GOT3 (cell line): Measurements from ENCODE around the gene CSF1.
"Not testable (repeated sequence)": the region's sequence is repeated elsewhere in the genome, so short reads cannot be mapped to it uniquely, and the experiment has no call there.

Source experiments
- DNase-seq: peaks from one replicate; lab custom pipeline; 2025; ENCODE audit warnings: mixed read lengths; lab: John Stamatoyannopoulos, UW

CSF1 gene

GRCh38 chr1:109902204-109902985, 8.3 kb upstream of the CSF1 start:
- DNase-seq: no peak

DNA sequence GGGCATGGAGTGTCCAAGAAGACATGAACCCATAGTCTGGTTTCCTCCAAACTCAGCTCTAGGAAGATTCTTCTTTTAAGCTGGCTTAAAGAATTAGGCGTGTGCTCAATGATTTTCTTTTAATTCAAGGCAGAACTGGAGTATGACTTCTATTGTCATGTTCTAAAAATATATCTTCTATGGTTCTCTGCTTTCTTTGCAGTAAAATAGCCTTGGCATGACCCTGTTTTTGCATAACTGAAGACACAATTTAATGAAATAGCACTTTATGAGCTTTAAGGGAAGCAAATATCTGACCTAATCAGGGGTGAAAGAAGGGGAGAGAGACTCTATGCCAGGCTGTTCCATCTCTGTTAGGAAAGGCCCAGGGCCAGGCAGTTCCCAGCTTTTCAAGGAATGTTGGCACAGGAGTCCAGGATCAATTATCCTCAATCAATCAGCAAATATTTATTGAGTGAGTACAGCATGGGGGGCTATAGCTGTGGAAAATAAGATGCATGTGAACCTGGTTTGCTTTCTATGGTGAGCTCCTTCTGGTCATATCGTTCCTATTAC, 7.2 kb upstream of the CSF1 start:
- DNase-seq: no peak

- no peak for DNase-seq
Observed at GRCh38 chr1:109904105-109904817, 6.4 kb upstream of the CSF1 start.

DNA sequence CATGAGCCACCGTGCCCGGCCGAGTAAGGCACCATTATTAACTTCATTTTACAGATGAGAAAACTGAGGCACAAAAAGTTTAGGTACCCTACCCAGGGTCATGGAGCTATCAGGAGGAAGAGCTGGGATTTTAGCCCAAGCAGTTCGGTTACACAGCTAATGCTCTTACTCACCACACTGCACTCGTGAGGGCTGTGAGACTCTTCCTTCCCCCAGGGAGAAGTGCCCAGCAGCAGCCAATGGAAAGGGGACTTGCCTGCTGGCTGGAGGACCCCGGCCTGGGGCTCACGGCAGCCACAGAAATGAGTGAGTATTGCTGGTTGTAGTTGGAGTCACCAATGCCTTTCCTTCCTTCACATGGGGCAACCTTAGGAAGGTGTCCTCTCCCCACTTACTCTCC, 5.2 kb upstream of the CSF1 start:
- DNase-seq: no peak

DNA sequence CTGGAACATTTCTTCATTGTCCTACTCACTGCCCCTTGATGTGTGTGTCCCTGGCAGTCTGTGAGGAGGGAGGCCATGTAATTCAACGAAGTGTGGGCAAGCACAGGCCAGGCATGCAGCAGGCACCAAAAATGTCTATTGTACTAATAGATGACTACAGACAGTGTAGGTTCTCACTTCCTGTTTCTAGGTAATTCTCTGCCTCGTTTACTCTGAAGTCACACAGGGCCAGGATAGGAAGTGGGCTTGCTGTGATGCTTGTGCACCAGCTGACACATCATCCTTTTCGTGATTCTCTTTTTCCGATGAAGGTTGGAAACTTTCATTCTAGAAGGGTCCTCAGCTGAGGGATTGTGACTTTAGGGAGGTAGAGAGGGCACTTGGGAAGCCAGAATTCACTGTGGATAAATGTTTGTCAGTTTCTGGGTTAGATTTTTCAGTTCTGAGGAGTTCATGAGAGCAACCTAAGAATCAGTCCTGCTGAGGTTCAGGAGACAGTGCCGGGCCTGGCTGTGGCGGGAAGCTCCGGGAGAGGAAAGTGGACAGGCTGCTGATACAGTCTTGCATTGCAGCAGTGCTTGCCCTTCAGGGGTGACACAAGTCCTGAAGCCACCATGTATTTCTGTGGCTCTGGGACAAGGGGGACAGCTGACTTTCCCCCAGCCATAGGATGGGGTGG, 4.3 kb upstream of the CSF1 start:
- DNase-seq: no peak

DNA sequence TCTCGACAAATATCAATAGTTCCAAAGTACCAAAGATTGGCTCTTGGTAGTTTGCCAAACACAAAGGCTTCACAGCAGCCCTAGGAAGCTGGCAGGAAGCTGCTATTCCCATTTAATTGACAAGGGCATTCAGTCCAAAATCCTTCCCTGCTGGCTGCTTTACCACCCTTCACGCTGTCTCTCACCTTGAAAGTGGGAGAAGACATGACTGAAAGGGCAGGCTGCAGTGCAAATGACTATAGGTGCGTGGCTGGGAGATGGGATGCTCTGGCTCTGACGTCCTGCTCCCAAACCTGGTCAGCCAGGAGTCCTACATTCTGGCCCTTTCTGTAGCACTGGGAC, 3.8 kb upstream of the CSF1 start:
- no peak for DNase-seq

DNA sequence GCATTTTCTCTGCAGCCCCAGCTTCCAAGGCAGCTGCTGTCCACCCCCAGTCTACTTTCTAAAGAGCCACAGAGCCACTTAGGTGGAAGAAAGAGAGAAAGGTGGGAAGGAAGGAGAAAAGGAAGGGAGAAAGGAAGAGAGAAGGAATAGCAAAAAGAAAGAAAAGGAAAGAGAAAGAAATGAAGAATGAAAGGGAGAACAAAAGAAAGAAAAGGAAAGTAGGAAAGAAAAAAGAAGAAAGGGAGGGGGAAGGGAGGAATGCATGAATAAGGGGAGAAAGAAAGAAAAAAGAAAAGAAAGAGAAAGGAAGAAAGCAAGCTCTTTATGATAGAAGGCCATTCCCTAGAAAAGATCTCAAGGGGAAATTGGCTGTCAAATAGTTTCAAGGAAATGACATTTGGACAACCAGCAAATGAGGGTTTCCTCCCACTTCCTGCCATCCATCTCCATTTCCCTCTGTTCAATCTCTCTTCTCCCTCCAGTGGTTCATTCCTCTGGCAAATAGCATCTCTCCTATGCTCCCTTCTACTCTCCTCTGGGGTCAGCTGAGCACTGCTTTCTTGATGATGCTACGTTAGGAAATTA, 3.4 kb upstream of the CSF1 start:
- DNase-seq: no peak

GRCh38 chr1:109908836-109909235, 1.8 kb upstream of the CSF1 start:
- no peak for DNase-seq

DNA sequence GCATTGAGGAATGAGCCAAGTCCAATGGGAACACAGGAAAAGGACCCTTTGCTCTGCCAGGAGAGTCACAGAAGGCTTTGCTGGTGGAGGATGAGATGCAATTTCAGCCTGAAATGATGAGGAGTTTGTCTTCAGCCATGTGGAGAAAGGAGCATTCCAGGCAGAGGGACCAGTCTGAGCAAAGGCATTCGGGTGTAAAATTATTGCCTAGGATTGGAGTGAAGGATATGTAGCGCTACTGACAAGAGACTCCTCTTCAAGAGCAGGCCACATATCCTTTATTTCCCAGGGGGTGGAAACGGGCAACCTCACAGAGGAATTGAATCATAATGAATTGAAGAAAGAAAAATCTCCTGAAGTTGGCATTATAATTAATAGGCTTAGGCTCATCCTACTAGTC, 1.1 kb upstream of the CSF1 start:
- no peak for DNase-seq

GRCh38 chr1:109910963-109911798, 532 bp downstream of the CSF1 start:
- no peak for DNase-seq

- DNase-seq: no peak
Observed at GRCh38 chr1:109912214-109912861, 1.7 kb downstream of the CSF1 start.

DNA sequence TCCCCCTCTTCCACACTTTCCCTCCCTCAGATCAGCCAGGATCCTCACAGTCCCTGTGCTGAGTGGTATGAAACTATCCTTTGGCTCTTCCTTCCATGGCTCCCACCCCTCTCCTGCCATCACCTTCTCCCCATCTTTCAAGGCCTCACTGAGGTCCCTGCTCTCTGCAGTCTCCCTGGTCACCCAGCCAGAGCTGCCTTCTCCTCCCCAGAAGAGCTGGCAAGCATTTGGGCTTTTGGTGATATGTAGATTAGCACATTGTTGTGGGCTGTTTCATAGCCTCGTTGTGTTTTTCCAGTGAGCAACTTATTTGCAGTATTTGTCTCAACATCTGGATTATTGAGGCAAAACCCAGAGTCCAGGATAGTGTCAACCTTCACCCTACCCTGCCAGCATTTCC, 2.2 kb downstream of the CSF1 start:
- DNase-seq: no peak

- no peak for DNase-seq
Observed at GRCh38 chr1:109913360-109913879, 2.8 kb downstream of the CSF1 start.

- no peak for DNase-seq
Observed at GRCh38 chr1:109914587-109915240, 4.1 kb downstream of the CSF1 start.

GRCh38 chr1:109917051-109917767, 6.6 kb downstream of the CSF1 start:
- DNase-seq: no peak

DNA sequence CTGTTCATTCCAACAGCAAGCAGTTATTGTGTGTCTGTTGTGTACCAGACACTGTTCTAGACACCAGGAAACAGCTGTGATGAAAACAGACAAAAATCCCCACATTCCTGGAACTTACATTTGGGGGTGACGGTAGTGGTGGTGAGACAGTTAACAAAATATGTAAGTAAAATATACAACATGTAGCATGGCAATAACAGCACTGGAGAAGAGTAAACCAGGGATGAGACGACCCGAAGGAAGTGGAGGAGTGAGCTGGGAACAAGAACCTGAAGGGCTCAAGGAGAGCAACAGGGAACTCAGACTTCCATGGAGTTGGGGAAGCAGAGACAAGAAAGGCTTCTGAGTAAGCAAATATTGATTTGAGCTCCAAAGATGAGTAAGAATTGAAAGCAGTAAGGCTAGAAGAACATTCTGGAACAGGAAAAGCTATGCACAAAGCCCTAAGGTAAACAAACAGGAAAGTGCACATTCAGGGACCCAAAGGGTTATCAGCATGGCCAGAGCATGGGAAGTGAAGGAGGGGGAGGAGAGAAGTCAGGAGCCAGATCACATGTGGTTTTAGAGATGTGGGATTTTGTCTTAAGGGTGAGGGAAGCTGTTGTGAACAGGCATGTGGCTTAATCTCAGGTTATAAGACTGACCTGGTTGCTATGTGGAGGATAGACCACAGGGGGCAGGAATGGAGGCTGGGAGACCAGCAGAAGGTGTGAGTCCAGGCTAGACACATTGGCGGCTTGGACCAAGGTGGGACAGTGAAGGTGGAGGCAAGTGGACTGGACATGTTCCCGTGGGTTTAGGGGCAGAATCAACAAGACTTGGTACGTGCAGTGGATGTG, 7.3 kb downstream of the CSF1 start:
- DNase-seq: no peak

- DNase-seq: no peak
Observed at GRCh38 chr1:109918671-109919070, 8.0 kb downstream of the CSF1 start.

DNA sequence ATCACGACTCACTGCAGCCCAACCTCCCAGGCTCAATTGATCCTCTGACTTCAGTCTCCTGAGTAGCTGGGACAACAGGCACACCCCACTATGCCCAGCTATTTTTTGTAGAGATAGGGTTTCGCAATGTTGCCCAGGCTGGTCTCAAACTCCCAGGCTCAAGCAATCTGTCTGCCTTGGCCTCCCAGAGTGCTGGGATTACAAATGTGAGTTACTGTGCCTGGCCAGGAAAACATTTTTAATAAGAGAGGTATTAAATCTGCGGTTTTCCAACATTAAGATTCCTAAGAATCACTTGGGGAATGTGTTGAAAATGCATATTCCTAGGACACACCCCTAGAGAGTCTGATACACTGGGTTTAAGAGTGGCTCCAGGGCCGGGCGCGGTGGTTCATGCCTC, 8.7 kb downstream of the CSF1 start:
- no peak for DNase-seq

DNA sequence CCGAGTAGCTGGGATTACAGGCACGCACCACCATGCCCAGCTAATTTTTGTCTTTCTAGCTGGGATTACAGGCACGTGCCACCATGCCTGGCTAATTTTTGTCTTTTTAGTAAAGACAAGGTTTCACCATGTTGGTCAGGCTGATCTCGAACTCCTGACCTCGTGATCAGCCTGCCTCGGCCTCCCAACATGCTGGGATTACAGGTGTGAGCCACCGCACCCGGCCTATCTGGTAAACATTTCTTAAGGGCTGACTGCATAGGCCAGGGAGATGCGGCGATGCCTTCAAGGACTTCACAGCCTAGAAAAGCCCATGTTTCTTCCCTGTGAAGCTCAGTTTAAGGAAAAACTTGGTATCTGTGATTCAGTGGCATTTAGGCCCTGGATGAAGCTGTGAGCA, 9.7 kb downstream of the CSF1 start:
- not testable (repeated sequence) for DNase-seq
